Measurements from ENCODE around the gene MAPK7. TPM values are rescaled to one million over a fixed set of nuclear protein-coding genes. Genes with fewer than 3 reads are reported as not detected.

MAPK7 gene
- total and polyA plus RNA-seq, 10 of the 15 experiments (the other 5 are each of a cell fraction or from before 2014, with no cell fraction given), result 0.37 to 13.5 (median 5.6) TPM

GRCh38 chr17:19383681-19384470 is 5.6 kb downstream of the MAPK7 start:
- POLR2A ChIA-PET, result no interaction called here
- H4K20me1 ChIP-seq (ENCODE audit: control insufficient read depth, insufficient read depth), result no peaks in the 10 kb centered on the region
- no peaks in the 10 kb centered on the region; a peak in 1 of 4 replicates for H3K27me3 ChIP-seq (replicated peaks in 1 of 2; ENCODE audit: control insufficient read depth in 2 of 2, insufficient read depth in 2 of 2, low read length in 1 of 2)
- no peaks in the 10 kb centered on the region for H3K4me1 ChIP-seq (ENCODE audit: control insufficient read depth, insufficient read depth, low read length)
- H2AFZ ChIP-seq (ENCODE audit: control insufficient read depth, low read depth, low read length), result no peak overlapping the region
- WGBS (ENCODE audit: insufficient coverage, insufficient replicate concordance, low lambda C conversion rate, missing lambda C conversion rate), result 88% methylated on average over 6 of the region's 6 CpGs
- no peak overlapping the region for H3K27ac ChIP-seq (ENCODE audit: control insufficient read depth, insufficient read depth)
- ATAC-seq (no peak), FAIRE-seq (no peak), DNase-seq (ENCODE audit: low read depth, low spot score) (no peak)
- SMC1A ChIA-PET (ENCODE audit: uncharacterized antibody, unreplicated experiment), result no interaction called here
- RAD21 ChIA-PET (ENCODE audit: unreplicated experiment), result no interaction called here
- H3K4me2 ChIP-seq (ENCODE audit: control insufficient read depth, insufficient read depth), result no peak overlapping the region
- in situ Hi-C loops (cut with MboI) (no loop called here), intact Hi-C loops (cut with micrococcal nuclease; ENCODE audit: unreplicated experiment) (no loop called here)
- H3K4me3 ChIP-seq, result no peak overlapping the region
- no peak overlapping the region for H3K9ac ChIP-seq (ENCODE audit: control insufficient read depth, insufficient read depth, low read length)
- CTCF ChIA-PET, result interaction anchor here (2.5 kb wide), 1 partner anchor 21 kb away, joined by 6 read pairs; the partner anchor contains the start of gene B9D1
- no peaks in the 10 kb centered on the region for H3K9me3 ChIP-seq (replicated peaks; ENCODE audit: control insufficient read depth, insufficient read depth, low read length)
- BruUV-seq (replicated peaks), result no TSS peak
- H3K36me3 ChIP-seq (ENCODE audit: control insufficient read depth in 2 of 2, insufficient read depth in 2 of 2, low read length in 1 of 2), result peaks cover 4 to 18% of the 10 kb centered on the region in 2 experiments
- H3K79me2 ChIP-seq (ENCODE audit: control insufficient read depth, insufficient read depth, low read length), result peaks cover 2% of the 10 kb centered on the region
- TF ChIP-seq GABPA (IDR thresholded peaks at IDR 0.05; ENCODE audit: low read depth) (no peak), SREBF2 (IDR thresholded peaks at IDR 0.05; ENCODE audit: low read length) (no peak), KDM1A (IDR thresholded peaks at IDR 0.05; ENCODE audit: borderline replicate concordance) (no peak), REST (IDR thresholded peaks at IDR 0.05; ENCODE audit: low read depth, low read length) (no peak), CUX1 (IDR thresholded peaks at IDR 0.05; ENCODE audit: insufficient replicate concordance, low read depth, low read length) (no peak), TCF3 (IDR thresholded peaks at IDR 0.05; ENCODE audit: borderline replicate concordance, insufficient read depth, low read depth, low read length) (no peak), EED (IDR thresholded peaks at IDR 0.05; ENCODE audit: low read depth) (no peak), IRF4 (IDR thresholded peaks at IDR 0.05; ENCODE audit: low read depth, low read length) (no peak), PAX5 (IDR thresholded peaks at IDR 0.05; ENCODE audit: borderline replicate concordance, low read depth, low read length) (no peak), WRNIP1 (IDR thresholded peaks at IDR 0.05; ENCODE audit: borderline replicate concordance, low read depth, low read length) (no peak), CBFB (IDR thresholded peaks at IDR 0.05; ENCODE audit: low read depth) (no peak)
- TF ChIP-seq, protein P1, sequence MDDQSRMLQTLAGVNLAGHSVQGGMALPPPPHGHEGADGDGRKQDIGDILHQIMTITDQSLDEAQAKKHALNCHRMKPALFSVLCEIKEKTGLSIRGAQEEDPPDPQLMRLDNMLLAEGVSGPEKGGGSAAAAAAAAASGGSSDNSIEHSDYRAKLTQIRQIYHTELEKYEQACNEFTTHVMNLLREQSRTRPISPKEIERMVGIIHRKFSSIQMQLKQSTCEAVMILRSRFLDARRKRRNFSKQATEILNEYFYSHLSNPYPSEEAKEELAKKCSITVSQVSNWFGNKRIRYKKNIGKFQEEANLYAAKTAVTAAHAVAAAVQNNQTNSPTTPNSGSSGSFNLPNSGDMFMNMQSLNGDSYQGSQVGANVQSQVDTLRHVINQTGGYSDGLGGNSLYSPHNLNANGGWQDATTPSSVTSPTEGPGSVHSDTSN (IDR thresholded peaks at IDR 0.05; ENCODE audit: insufficient replicate concordance, low read depth, low read length), result no peak
- TF ChIP-seq, protein P2, sequence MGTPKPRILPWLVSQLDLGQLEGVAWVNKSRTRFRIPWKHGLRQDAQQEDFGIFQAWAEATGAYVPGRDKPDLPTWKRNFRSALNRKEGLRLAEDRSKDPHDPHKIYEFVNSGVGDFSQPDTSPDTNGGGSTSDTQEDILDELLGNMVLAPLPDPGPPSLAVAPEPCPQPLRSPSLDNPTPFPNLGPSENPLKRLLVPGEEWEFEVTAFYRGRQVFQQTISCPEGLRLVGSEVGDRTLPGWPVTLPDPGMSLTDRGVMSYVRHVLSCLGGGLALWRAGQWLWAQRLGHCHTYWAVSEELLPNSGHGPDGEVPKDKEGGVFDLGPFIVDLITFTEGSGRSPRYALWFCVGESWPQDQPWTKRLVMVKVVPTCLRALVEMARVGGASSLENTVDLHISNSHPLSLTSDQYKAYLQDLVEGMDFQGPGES (IDR thresholded peaks at IDR 0.05), result no peak
